Right lobe of liver (tissue), 4 donors: ENCODE data around the gene KAT2A.

ENCODE experiments used
- POLR2A ChIP-seq: fragments of 450-650 bp; IDR thresholded peaks from one replicate; pipeline ENCODE4 v1.6.1; 2017; ENCODE audit warnings: antibody characterized with exemption, mild to moderate bottlenecking
- TF ChIP-seq, protein P1 (sequence below), 4 donors: fragments of 200-600 bp in 3 of 4; fragments of 450-650 bp in 1 of 4; IDR thresholded peaks; one replicate each; pipeline versions ENCODE4 v1.5.1 to v1.8.0; 2016 to 2022; ENCODE audit warnings: antibody characterized with exemption in 4 of 4, mild to moderate bottlenecking in 2 of 4
- donor health status: DM: no; HTN: no; CAD: no.
- donor health status: DM: no; HTN: no; CAD: no.
- donor health status: DM: no; HTN: yes; CAD: no.

DNA sequence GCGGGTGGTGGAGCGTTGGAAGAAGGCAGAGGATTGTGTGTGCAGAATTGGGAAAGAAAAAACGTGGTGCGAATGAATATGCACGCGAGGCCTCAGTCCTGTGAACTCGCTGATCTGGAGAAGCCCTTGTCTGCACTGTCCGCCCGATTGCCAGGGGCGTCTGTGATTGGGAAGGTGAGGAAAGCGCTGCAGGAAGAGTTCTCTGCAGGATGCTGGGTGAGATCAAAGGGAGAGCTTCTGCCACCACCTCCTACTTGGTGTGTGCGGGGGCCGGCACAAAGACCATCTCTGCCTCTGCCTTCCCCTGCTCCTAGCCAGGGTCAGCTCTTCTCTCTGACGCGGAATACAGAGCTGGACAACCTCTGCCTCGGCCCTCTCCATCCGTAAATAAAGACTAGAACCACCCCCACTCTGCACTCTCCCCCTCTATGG, 34.5 kb upstream of the KAT2A start:
- TF ChIP-seq, protein P1, sequence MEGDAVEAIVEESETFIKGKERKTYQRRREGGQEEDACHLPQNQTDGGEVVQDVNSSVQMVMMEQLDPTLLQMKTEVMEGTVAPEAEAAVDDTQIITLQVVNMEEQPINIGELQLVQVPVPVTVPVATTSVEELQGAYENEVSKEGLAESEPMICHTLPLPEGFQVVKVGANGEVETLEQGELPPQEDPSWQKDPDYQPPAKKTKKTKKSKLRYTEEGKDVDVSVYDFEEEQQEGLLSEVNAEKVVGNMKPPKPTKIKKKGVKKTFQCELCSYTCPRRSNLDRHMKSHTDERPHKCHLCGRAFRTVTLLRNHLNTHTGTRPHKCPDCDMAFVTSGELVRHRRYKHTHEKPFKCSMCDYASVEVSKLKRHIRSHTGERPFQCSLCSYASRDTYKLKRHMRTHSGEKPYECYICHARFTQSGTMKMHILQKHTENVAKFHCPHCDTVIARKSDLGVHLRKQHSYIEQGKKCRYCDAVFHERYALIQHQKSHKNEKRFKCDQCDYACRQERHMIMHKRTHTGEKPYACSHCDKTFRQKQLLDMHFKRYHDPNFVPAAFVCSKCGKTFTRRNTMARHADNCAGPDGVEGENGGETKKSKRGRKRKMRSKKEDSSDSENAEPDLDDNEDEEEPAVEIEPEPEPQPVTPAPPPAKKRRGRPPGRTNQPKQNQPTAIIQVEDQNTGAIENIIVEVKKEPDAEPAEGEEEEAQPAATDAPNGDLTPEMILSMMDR (IDR thresholded peaks at IDR 0.05): no peak
- TF ChIP-seq POLR2A: no peak
